Panc1 (cell line): ENCODE data around the gene SLCO3A1. TPM values are rescaled to one million over a fixed set of nuclear protein-coding genes. Genes with fewer than 3 reads are reported as not detected.

Experiments
- ATAC-seq: fragments of 200-7000 bp; cut with Tn5 transposase; 2 replicates; pipeline ENCODE4 v1.9.1; 2020; ENCODE audit warnings: mild to moderate bottlenecking, moderate library complexity
- BruUV-seq: library from RNA; stranded (reverse); fragments of 400-500 nt; replicated peaks from 2 replicates; lab custom pipeline; 2021; lab: Mats Ljungman, UMichigan
- CTCF ChIA-PET: fragments of 300-600 bp; sonication (Branson Sonifier 250); formaldehyde crosslinking; loops from one replicate; lab custom pipeline; 2022; ENCODE audit warnings: antibody characterized with exemption; lab: Charles Lee
- POLR2A ChIA-PET: fragments of 300-600 bp; sonication (Branson Sonifier 250); formaldehyde crosslinking; loops from one replicate; lab custom pipeline; 2022; ENCODE audit warnings: antibody characterized with exemption; lab: Charles Lee
- DNase-seq: peaks from one replicate; pipeline ENCODE4 v3.0.0-alpha.2; 2010; ENCODE audit warnings: low read depth, low spot score
- H3K27ac ChIP-seq: 2 replicates; pipeline ENCODE4 v1.5.1; 2011; ENCODE audit warnings: mild to moderate bottlenecking, low read length, inconsistent platforms
- H3K27me3 ChIP-seq: fragments of 200-500 bp; sonication (Bioruptor generic); 2 replicates; pipeline ENCODE4 v1.6.0; 2014; ENCODE audit warnings: low read length, inconsistent platforms; ENCODE audit not compliant: control insufficient read depth, insufficient read depth
- H3K36me3 ChIP-seq: fragments of 200-500 bp; sonication (Bioruptor generic); 2 replicates; pipeline ENCODE4 v1.5.1; 2014; ENCODE audit warnings: inconsistent platforms, mild to moderate bottlenecking, low read length, moderate library complexity; ENCODE audit not compliant: control insufficient read depth, insufficient read depth
- H3K4me1 ChIP-seq: 2 replicates; pipeline ENCODE4 v1.5.1; 2011; ENCODE audit warnings: inconsistent platforms, mild to moderate bottlenecking, low read length, moderate library complexity; ENCODE audit not compliant: control insufficient read depth, insufficient read depth
- H3K4me3 ChIP-seq, 2 experiments: 2 replicates each; pipeline ENCODE4 v1.5.1; 2011 to 2012; ENCODE audit warnings: low read depth in 2 of 2, low read length in 2 of 2, mild to moderate bottlenecking in 2 of 2, inconsistent platforms in 1 of 2, moderate library complexity in 1 of 2
- H3K9me3 ChIP-seq: fragments of 200-500 bp; sonication (Bioruptor generic); 2 replicates; pipeline ENCODE4 v1.5.1; 2014; ENCODE audit warnings: low read depth, mild to moderate bottlenecking, inconsistent platforms, low read length, moderate library complexity; ENCODE audit not compliant: control insufficient read depth, insufficient read depth
- POLR2AphosphoS5 ChIP-seq: IDR thresholded peaks from 2 replicates; pipeline ENCODE4 v1.6.1; 2012; ENCODE audit warnings: mild to moderate bottlenecking, low read depth, low read length, moderate library complexity
- SIN3A ChIP-seq: IDR thresholded peaks from 2 replicates; pipeline ENCODE4 v1.6.1; 2012; ENCODE audit warnings: low read depth, mild to moderate bottlenecking, low read length, moderate library complexity, borderline replicate concordance; ENCODE audit not compliant: insufficient read depth
- TCF7L2 ChIP-seq: IDR thresholded peaks from 2 replicates; pipeline ENCODE4 v1.6.1; 2011; ENCODE audit warnings: mild to moderate bottlenecking, low read depth, low read length, inconsistent platforms
- in situ Hi-C: cut with HindIII; loops from 2 replicates; pipeline ENCODE4 v1.10.0; 2016; ENCODE audit warnings: low sequenced_read_pairs, low pct_unique_long_range_greater_than_20kb
- intact Hi-C: fragments of 100-400 bp; cut with micrococcal nuclease; formaldehyde crosslinking; loops from one replicate; pipeline ENCODE4 v1.10.0; 2022; ENCODE audit not compliant: unreplicated experiment
- total RNA-seq: library from RNA; stranded (reverse); gene quantifications from one replicate; pipeline ENCODE4 v1.2.1, GENCODE V29; 2021; ENCODE audit not compliant: unreplicated experiment
- TF ChIP-seq, protein P1 (sequence below): fragments of 450-650 bp; IDR thresholded peaks from 2 replicates; pipeline ENCODE4 v1.5.1; 2017; ENCODE audit warnings: mild to moderate bottlenecking
- TF ChIP-seq, protein P2 (sequence below), 2 experiments: IDR thresholded peaks; 2 replicates each; pipeline ENCODE4 v1.6.1; 2011 to 2012; ENCODE audit warnings: low read depth in 2 of 2, control low read depth in 1 of 2, low read length in 1 of 2, mild to moderate bottlenecking in 1 of 2, moderate library complexity in 1 of 2; ENCODE audit not compliant: insufficient read depth in 1 of 2

SLCO3A1 gene
- total RNA-seq, 1 experiment from 2014 or later = 20.6 TPM

DNA sequence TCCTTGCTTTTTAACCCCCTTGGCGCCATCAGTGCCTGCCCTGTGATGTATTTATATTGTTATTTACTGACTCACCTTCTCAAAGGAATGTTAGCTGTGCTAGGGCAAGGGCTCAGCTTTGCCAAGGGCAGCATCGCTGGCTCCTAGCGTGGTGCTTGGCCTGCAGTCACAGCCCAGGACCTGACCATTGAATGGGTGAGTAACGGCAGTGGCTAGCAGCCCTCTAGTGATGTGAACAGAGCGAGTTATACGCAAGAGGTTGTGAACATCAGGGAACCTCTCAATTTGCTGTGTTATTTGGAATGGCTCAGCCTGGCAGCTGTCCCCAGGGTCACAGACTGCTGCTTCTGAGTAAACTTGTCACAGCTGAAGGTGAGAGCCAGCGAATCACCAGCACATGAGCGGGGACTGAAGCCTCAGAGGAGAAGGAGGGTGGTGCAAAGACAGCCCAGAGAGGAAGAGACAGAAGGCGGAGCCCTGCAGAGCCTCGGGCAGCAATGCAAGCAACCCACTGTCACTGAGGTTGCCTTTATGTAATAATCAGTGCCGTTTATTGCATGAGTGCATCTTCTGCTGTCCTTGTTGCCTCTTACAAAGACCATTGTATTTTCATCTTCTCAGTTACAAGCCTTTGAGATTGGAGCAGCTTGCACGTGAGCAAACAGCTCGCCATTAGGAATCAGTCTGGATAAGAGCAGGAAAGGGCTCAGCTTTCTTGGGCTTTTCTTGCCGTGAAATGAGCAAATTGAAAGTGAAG lies 158.3 kb downstream of the SLCO3A1 start:
- Histone ChIP-seq H3K36me3 (no peaks in the 10 kb centered on the region), H3K4me3 (peak overlapping the region in 1 of 2 experiments; percentile 2; a peak in 1 of 4 replicates), H3K27ac (no peak overlapping the region), H3K9me3 (no peaks in the 10 kb centered on the region), H3K27me3 (no peaks in the 10 kb centered on the region), H3K4me1 (no peaks in the 10 kb centered on the region)
- in situ Hi-C loops = no loop called here
- TF ChIP-seq, protein P1, sequence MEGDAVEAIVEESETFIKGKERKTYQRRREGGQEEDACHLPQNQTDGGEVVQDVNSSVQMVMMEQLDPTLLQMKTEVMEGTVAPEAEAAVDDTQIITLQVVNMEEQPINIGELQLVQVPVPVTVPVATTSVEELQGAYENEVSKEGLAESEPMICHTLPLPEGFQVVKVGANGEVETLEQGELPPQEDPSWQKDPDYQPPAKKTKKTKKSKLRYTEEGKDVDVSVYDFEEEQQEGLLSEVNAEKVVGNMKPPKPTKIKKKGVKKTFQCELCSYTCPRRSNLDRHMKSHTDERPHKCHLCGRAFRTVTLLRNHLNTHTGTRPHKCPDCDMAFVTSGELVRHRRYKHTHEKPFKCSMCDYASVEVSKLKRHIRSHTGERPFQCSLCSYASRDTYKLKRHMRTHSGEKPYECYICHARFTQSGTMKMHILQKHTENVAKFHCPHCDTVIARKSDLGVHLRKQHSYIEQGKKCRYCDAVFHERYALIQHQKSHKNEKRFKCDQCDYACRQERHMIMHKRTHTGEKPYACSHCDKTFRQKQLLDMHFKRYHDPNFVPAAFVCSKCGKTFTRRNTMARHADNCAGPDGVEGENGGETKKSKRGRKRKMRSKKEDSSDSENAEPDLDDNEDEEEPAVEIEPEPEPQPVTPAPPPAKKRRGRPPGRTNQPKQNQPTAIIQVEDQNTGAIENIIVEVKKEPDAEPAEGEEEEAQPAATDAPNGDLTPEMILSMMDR = no peak
- TF ChIP-seq SIN3A (no peak), POLR2AphosphoS5 (no peak), TCF7L2 (no peak)
- TF ChIP-seq, protein P2, sequence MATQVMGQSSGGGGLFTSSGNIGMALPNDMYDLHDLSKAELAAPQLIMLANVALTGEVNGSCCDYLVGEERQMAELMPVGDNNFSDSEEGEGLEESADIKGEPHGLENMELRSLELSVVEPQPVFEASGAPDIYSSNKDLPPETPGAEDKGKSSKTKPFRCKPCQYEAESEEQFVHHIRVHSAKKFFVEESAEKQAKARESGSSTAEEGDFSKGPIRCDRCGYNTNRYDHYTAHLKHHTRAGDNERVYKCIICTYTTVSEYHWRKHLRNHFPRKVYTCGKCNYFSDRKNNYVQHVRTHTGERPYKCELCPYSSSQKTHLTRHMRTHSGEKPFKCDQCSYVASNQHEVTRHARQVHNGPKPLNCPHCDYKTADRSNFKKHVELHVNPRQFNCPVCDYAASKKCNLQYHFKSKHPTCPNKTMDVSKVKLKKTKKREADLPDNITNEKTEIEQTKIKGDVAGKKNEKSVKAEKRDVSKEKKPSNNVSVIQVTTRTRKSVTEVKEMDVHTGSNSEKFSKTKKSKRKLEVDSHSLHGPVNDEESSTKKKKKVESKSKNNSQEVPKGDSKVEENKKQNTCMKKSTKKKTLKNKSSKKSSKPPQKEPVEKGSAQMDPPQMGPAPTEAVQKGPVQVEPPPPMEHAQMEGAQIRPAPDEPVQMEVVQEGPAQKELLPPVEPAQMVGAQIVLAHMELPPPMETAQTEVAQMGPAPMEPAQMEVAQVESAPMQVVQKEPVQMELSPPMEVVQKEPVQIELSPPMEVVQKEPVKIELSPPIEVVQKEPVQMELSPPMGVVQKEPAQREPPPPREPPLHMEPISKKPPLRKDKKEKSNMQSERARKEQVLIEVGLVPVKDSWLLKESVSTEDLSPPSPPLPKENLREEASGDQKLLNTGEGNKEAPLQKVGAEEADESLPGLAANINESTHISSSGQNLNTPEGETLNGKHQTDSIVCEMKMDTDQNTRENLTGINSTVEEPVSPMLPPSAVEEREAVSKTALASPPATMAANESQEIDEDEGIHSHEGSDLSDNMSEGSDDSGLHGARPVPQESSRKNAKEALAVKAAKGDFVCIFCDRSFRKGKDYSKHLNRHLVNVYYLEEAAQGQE (IDR thresholded peaks at IDR 0.05; ENCODE audit: insufficient read depth in 1 of 2, low read depth in 2 of 2, low read length in 1 of 2) = no peak
- ATAC-seq (peak; percentile 89), DNase-seq (no peak)
- CTCF ChIA-PET = no interaction called here
- BruUV-seq = no TSS peak
- intact Hi-C loops = no loop called here
- POLR2A ChIA-PET = no interaction called here

DNA sequence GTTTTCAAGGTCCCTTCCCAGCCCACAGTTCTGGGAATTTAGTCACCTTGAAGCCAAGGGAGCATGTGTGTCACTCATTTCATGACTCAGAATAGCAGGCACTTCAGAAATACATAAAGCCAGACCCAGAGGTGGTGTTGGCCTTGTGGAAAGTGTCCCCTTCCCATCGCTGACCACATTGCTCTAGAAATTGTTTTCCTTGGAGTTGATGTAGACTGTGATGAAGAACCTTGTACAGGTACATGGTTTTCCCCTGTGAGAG lies 158.8 kb downstream of the SLCO3A1 start:
- H3K4me3 ChIP-seq = peak overlapping the region in 1 of 2 experiments; percentile 2; a peak in 1 of 4 replicates
- H3K4me1 ChIP-seq = no peaks in the 10 kb centered on the region
- H3K27ac ChIP-seq = no peak overlapping the region
- DNase-seq = no peak
- in situ Hi-C loops (no loop called here), intact Hi-C loops (no loop called here)
- no peak for TF ChIP-seq TCF7L2
- TF ChIP-seq SIN3A = no peak
- TF ChIP-seq, protein P1 = no peak
- no peak for TF ChIP-seq POLR2AphosphoS5
- TF ChIP-seq, protein P2 (IDR thresholded peaks at IDR 0.05; ENCODE audit: insufficient read depth in 1 of 2, low read depth in 2 of 2, low read length in 1 of 2) = no peak
- ATAC-seq = peak; percentile 51
- ChIA-PET CTCF (no interaction called here), POLR2A (no interaction called here)
- H3K27me3 ChIP-seq = no peaks in the 10 kb centered on the region
- H3K9me3 ChIP-seq = no peaks in the 10 kb centered on the region
- H3K36me3 ChIP-seq = no peaks in the 10 kb centered on the region
- no TSS peak for BruUV-seq
